ENCODE data around the gene FYTTD1.
"Not testable (repeated sequence)": the region's sequence is repeated elsewhere in the genome, so short reads cannot be mapped to it uniquely, and the experiment has no call there.

The FYTTD1 gene

DNA sequence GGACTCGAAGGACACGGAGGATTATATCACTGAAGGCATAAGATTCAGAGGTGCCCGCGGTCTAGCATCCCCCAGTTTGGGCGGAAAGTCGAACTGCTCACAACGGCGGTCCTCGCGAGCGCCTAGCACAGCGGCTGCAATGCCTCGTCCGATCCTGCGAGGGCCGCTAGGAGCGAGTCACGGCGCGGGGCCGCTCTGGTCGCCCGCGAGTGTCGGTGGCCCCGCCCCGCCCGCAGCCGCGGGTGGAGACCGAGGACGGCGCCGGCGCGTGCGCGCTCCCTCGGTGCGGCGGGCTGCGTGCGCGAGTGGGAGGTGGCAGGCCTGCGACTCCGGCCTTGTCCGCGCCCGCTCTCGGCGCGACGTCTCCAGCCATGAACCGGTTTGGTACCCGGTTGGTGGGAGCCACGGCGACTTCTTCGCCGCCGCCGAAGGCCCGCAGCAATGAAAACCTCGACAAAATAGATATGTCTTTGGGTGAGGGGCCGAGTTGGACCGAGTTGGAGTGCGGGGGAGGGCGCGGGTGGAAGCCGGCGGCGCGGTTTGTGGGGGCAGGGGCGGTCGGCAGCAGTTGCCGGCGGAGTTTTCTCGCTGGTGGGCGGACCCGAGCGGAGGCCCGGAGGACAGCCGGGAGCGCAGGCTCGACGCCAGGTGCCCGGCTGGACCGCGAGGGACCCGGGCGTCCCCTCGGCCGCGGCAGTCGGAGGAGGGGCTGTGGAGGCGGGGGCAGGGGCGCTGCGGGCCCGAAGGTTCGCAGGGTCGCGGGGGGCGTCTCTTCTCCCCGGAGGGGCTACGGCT, at the start of gene FYTTD1:
Gene FYTTD1, plus strand, starts transcription at position 283 of the 795 bp plus-strand sequence. Its CDS starts 89 bp downstream, at position 372.
- peak; percentile 89 to 90 for DNase-seq

- DNase-seq = no peak
These were observed 49.6 kb upstream of the FYTTD1 start for GRCh38 chr3:197700095-197700494.

DNA sequence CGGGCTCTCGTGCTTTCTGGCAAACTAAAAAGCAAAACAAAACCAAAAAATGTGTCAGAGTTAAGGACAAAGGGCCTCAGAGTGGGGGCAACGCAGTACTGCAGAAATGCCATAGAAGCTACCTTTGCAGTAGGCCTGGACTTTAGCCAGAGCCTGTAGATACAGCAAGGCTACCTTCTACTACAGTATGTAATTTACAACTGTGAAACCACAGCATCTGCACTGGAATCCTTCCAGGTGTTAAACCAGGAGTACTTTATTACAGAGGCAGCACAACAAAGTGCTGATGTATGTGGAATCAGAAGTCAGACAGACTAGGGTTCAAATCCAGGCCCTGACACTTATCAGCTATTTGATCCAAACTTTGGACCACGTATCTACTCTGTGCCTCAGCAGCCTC, 47.8 kb upstream of the FYTTD1 start:
- DNase-seq = no peak

GRCh38 chr3:197706658-197707057, 43.0 kb upstream of the FYTTD1 start:
- peak in 1 of 2 donors; percentile 21 for DNase-seq

DNA sequence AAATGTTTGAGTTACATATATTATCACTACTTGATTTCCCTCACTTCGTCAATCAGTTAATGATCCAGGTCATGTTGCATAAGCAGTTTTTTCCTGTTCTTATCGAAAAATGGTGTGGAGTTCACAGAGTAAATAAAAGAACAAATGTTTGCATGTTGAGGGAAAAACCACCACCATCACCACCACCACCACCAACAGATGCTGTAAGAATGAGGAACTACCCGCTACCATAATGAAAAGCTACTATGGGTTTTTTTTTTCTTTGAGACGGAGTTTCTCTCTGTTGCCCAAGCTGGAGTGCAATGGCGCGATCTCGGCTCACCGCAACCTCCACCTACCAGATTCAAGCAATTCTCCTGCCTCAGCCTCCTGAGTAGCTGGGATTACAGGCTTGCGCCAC, 40.5 kb upstream of the FYTTD1 start:
- DNase-seq = peak in 1 of 2 donors; percentile 26

DNA sequence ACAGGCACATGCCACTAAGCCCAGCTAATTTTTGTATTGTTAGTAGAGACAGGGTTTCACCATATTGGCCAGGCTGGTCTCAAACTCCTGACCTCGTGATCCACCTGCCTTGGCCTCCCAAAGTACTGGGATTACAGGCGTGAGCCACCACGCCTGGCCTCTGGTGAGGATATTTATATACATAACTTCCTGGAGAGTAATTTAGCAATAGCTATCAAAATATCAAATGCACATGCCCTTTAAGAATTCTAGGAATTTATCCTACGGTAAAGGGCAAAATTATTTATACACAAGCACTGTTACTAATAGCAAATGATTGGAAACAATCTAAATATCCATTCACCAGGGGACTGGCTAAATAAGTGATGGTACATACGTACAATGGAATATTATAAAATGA, 38.7 kb upstream of the FYTTD1 start:
- DNase-seq = not testable (repeated sequence)

DNA sequence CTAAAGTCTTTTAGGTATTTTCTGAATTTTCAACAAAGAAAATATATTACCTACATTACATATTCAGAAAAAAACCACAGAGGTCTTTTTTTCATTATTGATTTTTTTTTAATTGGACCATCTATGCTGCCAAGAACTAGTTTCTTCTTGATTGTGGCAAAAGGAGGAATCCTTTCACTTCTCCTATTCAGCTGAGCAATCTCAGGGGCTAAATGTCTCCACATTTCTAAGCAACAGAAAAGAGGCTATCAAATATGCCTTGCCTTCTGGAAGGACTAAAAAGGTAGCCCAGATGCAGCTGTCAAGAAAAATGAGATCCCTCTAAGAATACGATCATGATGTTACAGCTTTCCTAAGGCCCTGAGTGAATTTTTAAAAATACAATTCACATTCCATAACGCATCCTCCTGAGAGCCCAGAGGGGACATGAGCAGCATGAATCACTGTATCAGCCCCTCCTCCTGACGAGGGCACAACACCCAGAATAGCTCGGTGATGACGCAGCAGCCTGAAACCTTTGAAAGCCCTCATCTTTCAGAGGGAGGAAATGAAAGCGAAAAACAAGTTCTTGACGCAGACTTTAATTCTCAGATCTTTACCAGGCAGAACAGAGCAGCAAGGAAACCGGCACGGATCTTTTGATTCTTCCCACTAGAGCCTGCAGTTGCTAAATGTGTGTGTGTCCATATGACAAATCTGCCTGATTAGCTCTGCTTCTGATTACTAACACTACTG, 37.5 kb upstream of the FYTTD1 start:
- DNase-seq = peak; percentile 92 to 93

- DNase-seq = no peak
These were observed 36.2 kb upstream of the FYTTD1 start for GRCh38 chr3:197713477-197713822.

DNA sequence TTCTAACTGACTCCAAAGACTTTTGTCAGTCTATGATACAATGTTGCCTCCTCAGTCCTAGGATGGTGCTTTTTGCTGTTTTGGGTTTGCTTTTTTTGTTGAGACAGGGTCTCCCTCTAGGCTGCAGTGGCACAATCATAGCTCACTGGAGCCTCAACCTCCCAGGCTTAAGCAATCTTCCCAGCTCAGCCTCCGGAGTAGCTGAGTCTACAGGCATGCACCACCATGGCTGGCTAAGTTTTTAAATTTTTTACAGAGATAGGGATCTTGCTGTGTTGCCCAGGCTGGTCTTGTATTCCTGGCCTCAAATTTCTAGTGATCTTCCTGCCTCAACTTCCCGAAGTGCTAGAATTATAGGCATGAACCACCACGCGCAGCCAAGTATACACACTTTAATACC, 35.4 kb upstream of the FYTTD1 start:
- no peak for DNase-seq

GRCh38 chr3:197718891-197719290, 30.8 kb upstream of the FYTTD1 start:
- no peak for DNase-seq

- no peak for DNase-seq
These were observed 29.0 kb upstream of the FYTTD1 start for GRCh38 chr3:197720694-197721093.

DNA sequence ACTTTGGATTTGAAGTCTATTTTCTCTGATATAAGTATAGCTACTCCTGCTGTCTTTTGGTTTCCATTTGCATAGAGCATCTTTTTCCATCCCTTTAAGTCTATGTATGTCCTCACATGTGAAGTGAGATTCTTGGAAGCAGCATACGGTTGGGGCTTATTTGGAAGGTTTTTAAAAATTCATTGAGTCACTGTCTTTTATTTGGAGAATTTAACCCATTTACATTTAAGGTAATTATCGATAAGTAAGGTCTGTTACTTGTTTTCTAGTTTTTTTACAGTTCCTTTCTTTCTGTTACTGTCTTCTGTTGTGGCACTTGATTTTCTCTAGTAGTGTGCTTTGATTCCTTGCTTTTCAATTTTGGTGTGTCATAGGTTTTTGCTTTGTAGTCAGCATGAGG, 26.9 kb upstream of the FYTTD1 start:
- no peak for DNase-seq

GRCh38 chr3:197727878-197728277, 21.8 kb upstream of the FYTTD1 start:
- not testable (repeated sequence) for DNase-seq

DNA sequence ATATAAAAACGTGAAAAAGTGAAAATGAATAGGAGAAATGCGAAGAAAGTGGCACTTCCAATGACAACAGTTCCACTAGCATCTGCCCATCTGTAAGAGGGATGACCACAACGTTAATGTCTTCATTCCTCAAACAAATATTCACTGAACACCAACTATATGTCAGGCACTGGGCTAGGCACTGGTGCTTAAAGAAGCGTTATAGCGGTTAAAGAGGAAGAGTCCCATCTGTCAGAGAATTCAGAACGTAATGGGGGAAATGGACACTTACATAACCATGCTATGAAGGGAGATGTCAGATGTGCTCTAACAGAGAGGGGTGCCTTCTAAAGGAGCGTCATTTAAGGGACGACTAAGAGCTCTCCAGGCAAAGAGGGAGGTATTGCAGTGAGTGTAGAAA, 21.2 kb upstream of the FYTTD1 start:
- DNase-seq = no peak

DNA sequence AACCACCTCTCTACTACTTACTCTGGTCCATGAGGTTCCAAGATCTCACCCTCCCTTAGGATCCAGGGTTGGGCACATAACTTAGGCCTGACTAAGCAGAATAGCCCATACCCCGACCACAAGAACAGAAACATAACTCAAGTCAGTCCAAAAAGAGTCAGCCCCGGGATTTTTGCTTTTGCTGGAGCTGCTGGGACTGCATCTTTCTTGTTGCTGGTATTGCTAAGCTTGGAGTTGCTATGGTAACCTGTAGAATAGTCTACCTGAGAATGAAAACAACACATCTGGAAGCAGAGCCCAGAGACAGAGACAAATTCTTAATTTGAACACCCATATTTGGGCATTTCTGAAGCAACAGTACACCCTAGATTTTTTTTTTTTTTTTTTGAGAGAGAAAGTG, 19.5 kb upstream of the FYTTD1 start:
- no peak for DNase-seq

DNA sequence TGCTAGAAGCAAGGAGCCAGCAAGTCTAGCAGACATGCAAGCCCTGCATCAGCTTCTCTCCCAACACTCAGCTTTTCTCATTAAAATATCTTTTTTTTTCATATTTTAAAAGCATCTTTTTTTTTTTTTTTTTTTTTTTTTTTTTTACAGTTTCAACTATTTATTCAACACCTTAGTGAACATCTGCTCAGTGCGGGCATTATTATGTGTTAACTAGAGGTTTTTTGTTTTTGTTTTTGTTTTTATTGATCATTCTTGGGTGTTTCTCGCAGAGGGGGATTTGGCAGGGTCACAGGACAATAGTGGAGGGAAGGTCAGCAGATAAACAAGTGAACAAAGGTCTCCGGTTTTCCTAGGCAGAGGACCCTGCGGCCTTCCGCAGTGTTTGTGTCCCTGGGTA, 18.9 kb upstream of the FYTTD1 start:
- DNase-seq = not testable (repeated sequence)

DNA sequence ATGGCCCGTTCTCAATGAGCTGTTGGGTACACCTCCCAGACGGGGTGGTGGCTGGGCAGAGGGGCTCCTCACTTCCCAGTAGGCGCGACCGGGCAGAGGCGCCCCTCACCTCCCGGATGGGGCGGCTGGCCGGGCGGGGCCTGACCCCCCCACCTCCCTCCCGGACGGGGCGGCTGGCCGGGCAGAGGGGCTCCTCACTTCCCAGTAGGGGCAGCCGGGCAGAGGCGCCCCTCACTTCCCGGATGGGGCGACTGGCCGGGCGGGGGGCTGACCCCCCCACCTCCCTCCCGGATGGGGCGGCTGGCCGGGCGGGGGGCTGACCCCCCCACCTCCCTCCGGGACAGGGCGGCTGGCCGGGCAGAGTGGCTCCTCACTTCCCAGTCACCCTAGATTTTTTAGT, 18.2 kb upstream of the FYTTD1 start:
- not testable (repeated sequence) for DNase-seq

- DNase-seq = no peak
These were observed 16.6 kb upstream of the FYTTD1 start for GRCh38 chr3:197733042-197733441.

GRCh38 chr3:197734667-197735318, 14.9 kb upstream of the FYTTD1 start:
- peak in 1 of 2 donors; percentile 24 for DNase-seq

- peak; percentile 39 to 42 for DNase-seq
These were observed 13.6 kb upstream of the FYTTD1 start for GRCh38 chr3:197736010-197736490.

GRCh38 chr3:197736491-197737318, 13.0 kb upstream of the FYTTD1 start, which contains the start of gene RUBCN:
Gene RUBCN, minus strand, starts transcription at chr3:197736904. Its CDS starts 185 bp downstream, at chr3:197736719.
- peak; percentile 93 for DNase-seq

GRCh38 chr3:197737319-197737649, 12.4 kb upstream of the FYTTD1 start:
- DNase-seq = no peak
